ENCODE data around the gene STRN. TPM values are rescaled to one million over a fixed set of nuclear protein-coding genes. Genes with fewer than 3 reads are reported as not detected.

STRN gene
- total RNA-seq, 1 donor from 2014 or later = 19.2 TPM

DNA sequence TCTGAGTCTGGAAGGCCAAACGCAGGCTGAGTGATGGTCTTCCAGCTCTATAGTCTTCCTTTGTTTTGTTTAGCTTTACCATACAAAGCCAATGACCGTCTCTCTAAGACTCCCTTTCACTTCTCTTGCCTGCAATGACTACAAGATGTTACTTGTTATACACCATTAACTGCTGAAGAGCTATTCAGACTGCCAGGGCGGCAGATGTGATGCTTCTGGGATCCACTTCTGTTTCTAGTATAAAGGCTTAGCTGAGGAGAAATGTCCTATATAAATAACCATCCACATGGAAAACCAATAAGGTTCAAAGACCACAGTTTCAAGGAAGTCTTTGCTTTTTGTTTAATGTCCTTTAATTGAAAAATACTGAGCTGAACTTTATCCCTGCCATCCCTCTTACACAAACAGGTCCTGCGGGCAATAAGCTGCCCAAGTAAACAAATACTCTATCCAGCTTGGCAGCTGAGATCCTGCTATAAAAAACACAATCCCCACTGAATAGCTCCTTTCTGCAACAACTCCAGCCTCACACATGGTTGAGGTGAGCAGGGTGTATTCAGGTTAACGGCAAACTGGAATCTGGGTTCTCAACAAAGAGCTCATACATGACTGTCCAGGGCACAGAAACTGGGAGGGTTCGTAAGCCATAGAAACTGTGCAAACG lies 145.3 kb downstream of the STRN start:
- no peak for DNase-seq (ENCODE audit: low read depth)

DNA sequence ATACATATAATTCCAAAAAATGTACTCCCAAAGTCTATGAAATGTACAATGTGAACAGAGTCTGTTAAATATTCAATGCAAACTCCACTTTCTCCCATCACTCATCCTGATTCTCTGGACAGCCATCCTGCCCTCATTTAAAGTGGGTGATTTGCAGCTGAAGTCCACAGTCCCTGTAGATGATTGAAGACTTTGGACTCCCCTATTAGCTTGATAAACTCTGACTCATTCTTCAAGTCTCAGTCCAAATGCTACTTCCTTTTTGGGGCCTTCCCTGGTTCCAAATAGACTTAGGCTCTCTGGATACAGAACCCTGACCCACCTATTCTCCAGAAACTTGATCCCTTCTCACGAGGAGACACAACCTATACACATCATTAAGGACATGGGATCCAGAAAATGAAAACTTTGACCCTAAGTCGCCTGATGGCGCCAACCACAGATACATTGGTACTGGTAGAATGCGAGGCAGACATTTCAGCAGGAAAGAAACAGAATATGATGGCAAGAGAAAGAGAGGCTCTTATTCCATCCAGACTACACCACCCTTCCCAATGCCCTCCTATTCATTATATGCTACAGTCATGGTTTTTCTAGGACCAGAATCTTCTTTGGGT lies 147.1 kb downstream of the STRN start:
- TF ChIP-seq, protein P1, sequence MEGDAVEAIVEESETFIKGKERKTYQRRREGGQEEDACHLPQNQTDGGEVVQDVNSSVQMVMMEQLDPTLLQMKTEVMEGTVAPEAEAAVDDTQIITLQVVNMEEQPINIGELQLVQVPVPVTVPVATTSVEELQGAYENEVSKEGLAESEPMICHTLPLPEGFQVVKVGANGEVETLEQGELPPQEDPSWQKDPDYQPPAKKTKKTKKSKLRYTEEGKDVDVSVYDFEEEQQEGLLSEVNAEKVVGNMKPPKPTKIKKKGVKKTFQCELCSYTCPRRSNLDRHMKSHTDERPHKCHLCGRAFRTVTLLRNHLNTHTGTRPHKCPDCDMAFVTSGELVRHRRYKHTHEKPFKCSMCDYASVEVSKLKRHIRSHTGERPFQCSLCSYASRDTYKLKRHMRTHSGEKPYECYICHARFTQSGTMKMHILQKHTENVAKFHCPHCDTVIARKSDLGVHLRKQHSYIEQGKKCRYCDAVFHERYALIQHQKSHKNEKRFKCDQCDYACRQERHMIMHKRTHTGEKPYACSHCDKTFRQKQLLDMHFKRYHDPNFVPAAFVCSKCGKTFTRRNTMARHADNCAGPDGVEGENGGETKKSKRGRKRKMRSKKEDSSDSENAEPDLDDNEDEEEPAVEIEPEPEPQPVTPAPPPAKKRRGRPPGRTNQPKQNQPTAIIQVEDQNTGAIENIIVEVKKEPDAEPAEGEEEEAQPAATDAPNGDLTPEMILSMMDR (IDR thresholded peaks at IDR 0.05; ENCODE audit: insufficient read depth, low read length, severe bottlenecking) = no peak
- no peak overlapping the region for H3K4me3 ChIP-seq (ENCODE audit: low read depth, low read length)
- FAIRE-seq (no peak), DNase-seq (ENCODE audit: low read depth) (no peak)
- H3K27me3 ChIP-seq (ENCODE audit: control insufficient read depth, insufficient read depth, low read length) = no peaks in the 10 kb centered on the region
- no peaks in the 10 kb centered on the region for H3K36me3 ChIP-seq (ENCODE audit: control insufficient read depth, insufficient read depth, low read length)

More for the DNA sequence above, 145.3 kb downstream of the STRN start:
- H3K4me3 ChIP-seq (ENCODE audit: low read depth, low read length) = no peak overlapping the region
- TF ChIP-seq, protein P1 (IDR thresholded peaks at IDR 0.05; ENCODE audit: insufficient read depth, low read length, severe bottlenecking) = no peak
- no peak for FAIRE-seq
- no peaks in the 10 kb centered on the region for H3K36me3 ChIP-seq (ENCODE audit: control insufficient read depth, insufficient read depth, low read length)
- H3K27me3 ChIP-seq (ENCODE audit: control insufficient read depth, insufficient read depth, low read length) = no peaks in the 10 kb centered on the region

DNA sequence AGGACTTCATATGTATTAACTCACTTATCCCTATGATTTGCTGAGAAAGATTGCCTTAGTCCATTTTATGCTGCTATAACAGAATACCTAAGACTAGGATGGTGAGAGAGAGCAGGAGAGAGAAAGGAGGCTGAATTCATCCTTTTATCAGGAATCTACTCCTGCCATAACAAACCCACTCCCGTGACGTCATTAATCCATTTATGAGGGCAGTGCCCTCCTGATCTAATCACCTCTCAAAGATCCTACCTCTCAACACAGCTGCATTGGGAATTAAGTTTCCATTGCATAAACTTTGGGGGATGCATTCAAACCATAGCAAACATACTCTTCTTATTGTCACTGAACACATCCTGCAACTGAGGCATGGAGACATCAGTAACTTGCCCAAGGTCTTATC lies 147.8 kb downstream of the STRN start:
- no peak for FAIRE-seq
- no peaks in the 10 kb centered on the region for H3K27me3 ChIP-seq (ENCODE audit: control insufficient read depth, insufficient read depth, low read length)
- TF ChIP-seq, protein P1 (IDR thresholded peaks at IDR 0.05; ENCODE audit: insufficient read depth, low read length, severe bottlenecking) = no peak

GRCh38 chr2:36812196-36812595 lies 154.1 kb downstream of the STRN start:
- no peaks in the 10 kb centered on the region for H3K27me3 ChIP-seq (ENCODE audit: control insufficient read depth, insufficient read depth, low read length)
- TF ChIP-seq, protein P1 (IDR thresholded peaks at IDR 0.05; ENCODE audit: insufficient read depth, low read length, severe bottlenecking) = peak; percentile 26
- no peak overlapping the region for H3K4me3 ChIP-seq (ENCODE audit: low read depth, low read length)
- DNase-seq (ENCODE audit: low read depth) (no peak), FAIRE-seq (no peak)
- no peaks in the 10 kb centered on the region for H3K36me3 ChIP-seq (ENCODE audit: control insufficient read depth, insufficient read depth, low read length)

More for the DNA sequence above, 147.8 kb downstream of the STRN start:
- H3K36me3 ChIP-seq (ENCODE audit: control insufficient read depth, insufficient read depth, low read length) = no peaks in the 10 kb centered on the region
- H3K4me3 ChIP-seq (ENCODE audit: low read depth, low read length) = no peak overlapping the region
- no peak for DNase-seq (ENCODE audit: low read depth)

- no peaks in the 10 kb centered on the region for H3K36me3 ChIP-seq (ENCODE audit: control insufficient read depth, insufficient read depth, low read length)
- H3K27me3 ChIP-seq (ENCODE audit: control insufficient read depth, insufficient read depth, low read length) = no peaks in the 10 kb centered on the region
- TF ChIP-seq, protein P1 (IDR thresholded peaks at IDR 0.05; ENCODE audit: insufficient read depth, low read length, severe bottlenecking) = no peak
- FAIRE-seq = no peak
- H3K4me3 ChIP-seq (ENCODE audit: low read depth, low read length) = no peak overlapping the region
- no peak for DNase-seq (ENCODE audit: low read depth)
Observed at GRCh38 chr2:36811071-36811470, 155.3 kb downstream of the STRN start.
